Lower lobe of right lung (tissue), 2 donors: Measurements from ENCODE around the gene INSC. TPM values are rescaled to one million over a fixed set of nuclear protein-coding genes. Genes with fewer than 3 reads are reported as not detected.

Experiments used
- ATAC-seq, 2 donors: fragments of 200-7000 bp; cut with Tn5 transposase; one replicate each; pipeline ENCODE4 v1.9.1; 2020 to 2022; ENCODE audit warnings: mild to moderate bottlenecking in 2 of 2, moderate library complexity in 2 of 2
- DNase-seq: peaks from one replicate; pipeline ENCODE4 v3.0.0-alpha.2; 2020
- H3K27ac ChIP-seq: fragments of 200-600 bp; one replicate; pipeline ENCODE4 v1.8.0; 2022
- H3K27me3 ChIP-seq: fragments of 200-600 bp; one replicate; pipeline ENCODE4 v1.8.0; 2022; ENCODE audit warnings: low read depth
- H3K36me3 ChIP-seq: fragments of 200-600 bp; one replicate; pipeline ENCODE4 v1.8.0; 2022; ENCODE audit warnings: mild to moderate bottlenecking
- H3K4me1 ChIP-seq: fragments of 200-600 bp; one replicate; pipeline ENCODE4 v1.8.0; 2022
- H3K4me3 ChIP-seq: fragments of 200-600 bp; one replicate; pipeline ENCODE4 v1.8.0; 2022; ENCODE audit warnings: mild to moderate bottlenecking
- H3K9me3 ChIP-seq: fragments of 200-600 bp; one replicate; pipeline ENCODE4 v1.8.0; 2022
- CTCF ChIP-seq: fragments of 200-600 bp; IDR thresholded peaks from one replicate; pipeline ENCODE4 v1.8.0; 2022; ENCODE audit warnings: antibody characterized with exemption, mild to moderate bottlenecking
- intact Hi-C: fragments of 100-400 bp; cut with DNase I; formaldehyde crosslinking; loops from one replicate; pipeline ENCODE4 v1.11.0; 2022
- total RNA-seq: library from RNA; stranded (reverse); fragmentation: NEBNext Ultra II Directional; extraction: Animal tissue kit (Norgen Biotek cat#: 25700); gene quantifications from one replicate; pipeline ENCODE4 v1.2.1, GENCODE V29; 2021
- donor health status: DM: no; HTN: yes; CAD: no; lungs with severe emphysema.

INSC gene
- total RNA-seq, 1 donor from 2014 or later, result 1.1 TPM

- H3K4me1 ChIP-seq, result no peaks in the 10 kb centered on the region
- H3K27me3 ChIP-seq, result no peaks in the 10 kb centered on the region
- no peak overlapping the region for H3K27ac ChIP-seq
- no peak overlapping the region for H3K4me3 ChIP-seq
- DNase-seq (no peak), ATAC-seq (no peak)
- intact Hi-C loops, result no loop called here
- H3K9me3 ChIP-seq, result no peaks in the 10 kb centered on the region
- no peaks in the 10 kb centered on the region for H3K36me3 ChIP-seq
- TF ChIP-seq CTCF, result no peak
These were observed 62.8 kb downstream of the INSC start for GRCh38 chr11:15177491-15177890.

GRCh38 chr11:15178214-15178613 lies 63.5 kb downstream of the INSC start:
- Histone ChIP-seq H3K4me1 (no peaks in the 10 kb centered on the region), H3K27ac (no peak overlapping the region), H3K4me3 (no peak overlapping the region), H3K36me3 (no peaks in the 10 kb centered on the region), H3K27me3 (no peaks in the 10 kb centered on the region), H3K9me3 (no peaks in the 10 kb centered on the region)
- DNase-seq (no peak), ATAC-seq (no peak)
- no peak for TF ChIP-seq CTCF
- intact Hi-C loops, result no loop called here

GRCh38 chr11:15179167-15179566 lies 64.4 kb downstream of the INSC start:
- Histone ChIP-seq H3K36me3 (no peaks in the 10 kb centered on the region), H3K4me3 (no peak overlapping the region), H3K27ac (no peak overlapping the region), H3K9me3 (no peaks in the 10 kb centered on the region), H3K27me3 (no peaks in the 10 kb centered on the region), H3K4me1 (no peaks in the 10 kb centered on the region)
- no peak for DNase-seq
- no peak for ATAC-seq
- no peak for TF ChIP-seq CTCF
- intact Hi-C loops, result no loop called here

- ATAC-seq (no peak), DNase-seq (no peak)
- no peak overlapping the region for H3K27ac ChIP-seq
- intact Hi-C loops, result no loop called here
- no peak overlapping the region for H3K4me3 ChIP-seq
- H3K9me3 ChIP-seq, result no peaks in the 10 kb centered on the region
- H3K27me3 ChIP-seq, result no peaks in the 10 kb centered on the region
- H3K4me1 ChIP-seq, result no peaks in the 10 kb centered on the region
- H3K36me3 ChIP-seq, result no peaks in the 10 kb centered on the region
- no peak for TF ChIP-seq CTCF
These were observed 65.6 kb downstream of the INSC start for GRCh38 chr11:15180212-15180792.

GRCh38 chr11:15182372-15182771 lies 67.6 kb downstream of the INSC start:
- Histone ChIP-seq H3K27ac (no peak overlapping the region), H3K36me3 (no peaks in the 10 kb centered on the region)
- intact Hi-C loops, result no loop called here

More at GRCh38 chr11:15182372-15182771, 67.6 kb downstream of the INSC start:
- Histone ChIP-seq H3K27me3 (no peaks in the 10 kb centered on the region), H3K9me3 (no peaks in the 10 kb centered on the region), H3K4me1 (no peaks in the 10 kb centered on the region), H3K4me3 (no peak overlapping the region)
- TF ChIP-seq CTCF, result no peak
- DNase-seq (no peak), ATAC-seq (no peak)
